Bronchial epithelial cell (primary cell): ENCODE results near the gene CDADC1. TPM values are rescaled to one million over a fixed set of nuclear protein-coding genes. Genes with fewer than 3 reads are reported as not detected.

ENCODE experiments used
- DNase-seq: peaks from one replicate; pipeline ENCODE4 v3.0.0-alpha.2; 2010; ENCODE audit warnings: low read depth
- FAIRE-seq: peaks from 2 replicates; lab custom pipeline; 2011; peaks lifted over from hg19 to GRCh38; lab: Jason Lieb, UNC
- H3K27me3 ChIP-seq: 2 replicates; pipeline ENCODE4 v1.5.1; 2011; ENCODE audit warnings: low read length; ENCODE audit not compliant: control insufficient read depth, insufficient read depth
- H3K36me3 ChIP-seq: 2 replicates; pipeline ENCODE4 v1.5.1; 2011; ENCODE audit warnings: low read length; ENCODE audit not compliant: control insufficient read depth, insufficient read depth
- H3K4me3 ChIP-seq: 2 replicates; pipeline ENCODE4 v1.5.1; 2011; ENCODE audit warnings: mild to moderate bottlenecking, low read depth, low read length, control low read depth
- CTCF ChIP-seq: IDR thresholded peaks from 2 replicates; pipeline ENCODE4 v1.5.1; 2011; ENCODE audit warnings: mild to moderate bottlenecking, moderate library complexity, low read length, control low read depth, inconsistent platforms; ENCODE audit not compliant: insufficient read depth, severe bottlenecking
- total RNA-seq: library from RNA; depleted of rRNA; stranded (reverse); fragments of >200 nt; gene quantifications from 2 replicates; pipeline ENCODE4 v1.2.1, GENCODE V29; 2014

The CDADC1 gene
- total RNA-seq, 1 donor from 2014 or later = 6.6 TPM

GRCh38 chr13:49213539-49213938 lies 34.2 kb upstream of the CDADC1 start:
- no peak for FAIRE-seq
- DNase-seq = no peak
- no peak for TF ChIP-seq CTCF
- no peak overlapping the region for H3K4me3 ChIP-seq
- no peaks in the 10 kb centered on the region for H3K36me3 ChIP-seq
- peaks cover 7% of the 10 kb centered on the region for H3K27me3 ChIP-seq

GRCh38 chr13:49213997-49214916 lies 33.5 kb upstream of the CDADC1 start:
- no peak for FAIRE-seq

GRCh38 chr13:49214917-49215376 lies 32.8 kb upstream of the CDADC1 start:
- no peaks in the 10 kb centered on the region for H3K36me3 ChIP-seq
- no peak overlapping the region for H3K4me3 ChIP-seq
- H3K27me3 ChIP-seq = peaks cover 13% of the 10 kb centered on the region
- peak; percentile 7 for DNase-seq
- FAIRE-seq = no peak
- TF ChIP-seq CTCF = peak; percentile 14

More at GRCh38 chr13:49213997-49214916, 33.5 kb upstream of the CDADC1 start:
- no peak for TF ChIP-seq CTCF
- DNase-seq = no peak
- no peaks in the 10 kb centered on the region for H3K36me3 ChIP-seq
- peaks cover 10% of the 10 kb centered on the region for H3K27me3 ChIP-seq
- H3K4me3 ChIP-seq = no peak overlapping the region

- Histone ChIP-seq H3K4me3 (no peak overlapping the region), H3K36me3 (no peaks in the 10 kb centered on the region), H3K27me3 (peaks cover 21% of the 10 kb centered on the region)
- DNase-seq (no peak), FAIRE-seq (no peak)
- no peak for TF ChIP-seq CTCF
Observed at GRCh38 chr13:49216334-49216733, 31.4 kb upstream of the CDADC1 start.

- no peak for TF ChIP-seq CTCF
- no peaks in the 10 kb centered on the region for H3K36me3 ChIP-seq
- H3K4me3 ChIP-seq = no peak overlapping the region
- peaks cover 34% of the 10 kb centered on the region for H3K27me3 ChIP-seq
- DNase-seq = no peak
- no peak for FAIRE-seq
Observed at GRCh38 chr13:49217962-49218492, 29.7 kb upstream of the CDADC1 start.
